OCI-LY7 (cell line): Measurements from ENCODE around the gene BCAR3. TPM values are rescaled to one million over a fixed set of nuclear protein-coding genes. Genes with fewer than 3 reads are reported as not detected.

ENCODE experiments used
- BruUV-seq: library from RNA; stranded (reverse); fragments of 400-500 nt; replicated peaks from 2 replicates; lab custom pipeline; 2021; lab: Mats Ljungman, UMichigan
- CTCF ChIA-PET: fragments of 300-600 bp; sonication (Branson Sonifier 250); formaldehyde crosslinking; loops from one replicate; lab custom pipeline; 2022; ENCODE audit warnings: antibody characterized with exemption; ENCODE audit not compliant: unreplicated experiment; lab: Charles Lee
- POLR2A ChIA-PET: fragments of 300-600 bp; sonication (Branson Sonifier 250); formaldehyde crosslinking; loops from one replicate; lab custom pipeline; 2022; ENCODE audit warnings: antibody characterized with exemption; lab: Charles Lee
- DNase-seq: peaks from one replicate; pipeline ENCODE4 v3.0.0-alpha.2; 2015; ENCODE audit warnings: low spot score
- H2AFZ ChIP-seq: fragments of 200-600 bp; sonication (generic), shearing (Covaris generic); 2 replicates; pipeline ENCODE4 v1.6.1; 2014; ENCODE audit warnings: mild to moderate bottlenecking, antibody characterized with exemption, low read length, moderate library complexity
- H3K27ac ChIP-seq: fragments of 200-600 bp; sonication (generic); 2 replicates; pipeline ENCODE4 v1.5.1; 2014; ENCODE audit warnings: mixed run types, low read depth, mild to moderate bottlenecking, moderate library complexity, low read length, inconsistent platforms; ENCODE audit not compliant: poor library complexity, severe bottlenecking
- H3K36me3 ChIP-seq: fragments of 200-600 bp; sonication (generic); 2 replicates; pipeline ENCODE4 v1.6.1; 2014; ENCODE audit warnings: mild to moderate bottlenecking, antibody characterized with exemption, low read length, moderate library complexity, mixed read lengths; ENCODE audit not compliant: insufficient read depth
- H3K4me1 ChIP-seq: fragments of 200-600 bp; sonication (generic); 2 replicates; pipeline ENCODE4 v1.5.1; 2014; ENCODE audit warnings: mild to moderate bottlenecking, low read length; ENCODE audit not compliant: insufficient read depth, poor library complexity, severe bottlenecking
- H3K4me2 ChIP-seq: fragments of 200-600 bp; sonication (generic); 2 replicates; pipeline ENCODE4 v1.6.1; 2014; ENCODE audit warnings: mild to moderate bottlenecking, low read length
- H3K4me3 ChIP-seq: fragments of 200-600 bp; sonication (generic); 2 replicates; pipeline ENCODE4 v1.5.1; 2014; ENCODE audit warnings: mild to moderate bottlenecking, low read depth, low read length; ENCODE audit not compliant: poor library complexity, severe bottlenecking
- H3K79me2 ChIP-seq: fragments of 200-600 bp; sonication (generic); 2 replicates; pipeline ENCODE4 v1.6.1; 2016; ENCODE audit warnings: low read depth, mild to moderate bottlenecking, low read length, moderate library complexity, mixed read lengths; ENCODE audit not compliant: insufficient read depth
- H3K9me2 ChIP-seq: fragments of 200-600 bp; sonication (generic); 2 replicates; pipeline ENCODE4 v1.6.1; 2016; ENCODE audit warnings: mild to moderate bottlenecking, low read length, mixed read lengths; ENCODE audit not compliant: insufficient read depth
- H3K9me3 ChIP-seq: fragments of 200-600 bp; sonication (generic); 2 replicates; pipeline ENCODE4 v1.6.1; 2014; ENCODE audit warnings: mild to moderate bottlenecking, mixed run types, low read length, mixed read lengths
- H4K20me1 ChIP-seq: fragments of 200-600 bp; sonication (generic); 2 replicates; pipeline ENCODE4 v1.6.1; 2014; ENCODE audit warnings: mild to moderate bottlenecking, antibody characterized with exemption, low read length, moderate library complexity, mixed read lengths; ENCODE audit not compliant: insufficient read depth
- CTCF ChIP-seq: fragments of 200-600 bp; sonication (generic); conservative IDR thresholded peaks from 2 replicates; pipeline ENCODE4 v1.5.1; 2014; ENCODE audit warnings: mild to moderate bottlenecking, antibody characterized with exemption, low read length, moderate library complexity, mixed read lengths
- EZH2phosphoT487 ChIP-seq: fragments of 200-600 bp; sonication (generic); IDR thresholded peaks from 2 replicates; pipeline ENCODE4 v1.6.1; 2018; ENCODE audit warnings: low read depth, borderline replicate concordance, mild to moderate bottlenecking, mixed run types, antibody characterized with exemption, low read length, moderate library complexity, mixed read lengths
- intact Hi-C: fragments of 100-400 bp; cut with micrococcal nuclease; formaldehyde crosslinking; loops from one replicate; pipeline ENCODE4 v1.10.0; 2022; ENCODE audit not compliant: unreplicated experiment
- total RNA-seq, 2 experiments: library from RNA; depleted of rRNA in 1 of 2; stranded (reverse); fragments of >200 nt in 1 of 2; shearing (Covaris generic) in 1 of 2; gene quantifications; 2 replicates each; pipeline ENCODE4 v1.2.3, GENCODE V29; 2014 to 2022

Gene BCAR3
- total RNA-seq, 2 experiments from 2014 or later: 16.3 to 24.2 TPM

- Histone ChIP-seq H3K4me3 (no peak overlapping the region), H4K20me1 (no peaks in the 10 kb centered on the region), H3K4me1 (peaks cover 47% of the 10 kb centered on the region), H3K9me2 (no peaks in the 10 kb centered on the region), H3K4me2 (no peak overlapping the region), H3K9me3 (no peaks in the 10 kb centered on the region), H2AFZ (peak overlapping the region; percentile 13; the same call in 1 of the 2 replicates), H3K27ac (no peak overlapping the region), H3K79me2 (no peaks in the 10 kb centered on the region), H3K36me3 (no peaks in the 10 kb centered on the region)
- TF ChIP-seq EZH2phosphoT487: no peak
- TF ChIP-seq CTCF: no peak
- intact Hi-C loops: no loop called here
- ChIA-PET POLR2A (interaction anchor here (1.1 to 1.5 kb wide), 3 partner anchors 16 to 24 kb away, joined by 3 to 5 read pairs (median 3); no protein-coding TSS in a partner anchor), CTCF (interaction anchor here (2.1 kb wide), 1 partner anchor 14 kb away, joined by 4 read pairs; no protein-coding TSS in a partner anchor)
- DNase-seq: no peak
- BruUV-seq: no TSS peak
Observed at GRCh38 chr1:93729906-93730305, 48.3 kb upstream of the BCAR3 start.

- no peak overlapping the region for H3K4me2 ChIP-seq
- intact Hi-C loops: no loop called here
- H3K9me2 ChIP-seq: no peaks in the 10 kb centered on the region
- H3K36me3 ChIP-seq: no peaks in the 10 kb centered on the region
- H3K79me2 ChIP-seq: no peaks in the 10 kb centered on the region
- BruUV-seq: no TSS peak
- no peaks in the 10 kb centered on the region for H3K9me3 ChIP-seq
- peak overlapping the region; percentile 13; the same call in 1 of the 2 replicates for H2AFZ ChIP-seq
- CTCF ChIA-PET: interaction anchor here (2.1 kb wide), 1 partner anchor 14 kb away, joined by 4 read pairs; no protein-coding TSS in a partner anchor
- peaks cover 47% of the 10 kb centered on the region for H3K4me1 ChIP-seq
- no peaks in the 10 kb centered on the region for H4K20me1 ChIP-seq
- H3K4me3 ChIP-seq: no peak overlapping the region
- peak; percentile 31 for DNase-seq
- TF ChIP-seq CTCF (no peak), EZH2phosphoT487 (no peak)
- POLR2A ChIA-PET: interaction anchor here (1.1 to 1.5 kb wide), 4 partner anchors 14 to 24 kb away, joined by 3 to 5 read pairs (median 3); no protein-coding TSS in a partner anchor
- H3K27ac ChIP-seq: no peak overlapping the region
Observed at GRCh38 chr1:93729502-93729901, 47.9 kb upstream of the BCAR3 start.

- Histone ChIP-seq H3K4me2 (no peak overlapping the region), H3K9me3 (no peaks in the 10 kb centered on the region), H2AFZ (no peak overlapping the region; the same call in 1 of the 2 replicates), H3K36me3 (no peaks in the 10 kb centered on the region), H3K9me2 (no peaks in the 10 kb centered on the region), H3K4me3 (no peak overlapping the region), H3K27ac (no peak overlapping the region), H3K4me1 (peaks cover 38% of the 10 kb centered on the region), H4K20me1 (no peaks in the 10 kb centered on the region), H3K79me2 (no peaks in the 10 kb centered on the region)
- BruUV-seq: no TSS peak
- ChIA-PET CTCF (no interaction called here), POLR2A (interaction anchor here (0.5 to 1.5 kb wide), 3 partner anchors 10 to 15 kb away, joined by 3 read pairs; no protein-coding TSS in a partner anchor)
- intact Hi-C loops: no loop called here
- TF ChIP-seq CTCF (no peak), EZH2phosphoT487 (no peak)
- DNase-seq: no peak
Observed at GRCh38 chr1:93728480-93729131, 47.0 kb upstream of the BCAR3 start.
